Peyer's patch (tissue), 4 donors: ENCODE data around the gene ABI3.

ENCODE experiments used
- CTCF ChIP-seq, 6 experiments: fragments of 450-650 bp in 4 of 6; fragments of 200-600 bp in 2 of 6; sonication (generic) in 1 of 6; IDR thresholded peaks; one replicate each; pipeline ENCODE4 v1.5.1; 2017 to 2019; ENCODE audit warnings: antibody characterized with exemption in 6 of 6, mild to moderate bottlenecking in 3 of 6, moderate library complexity in 1 of 6
- POLR2A ChIP-seq, 2 donors: fragments of 450-650 bp; IDR thresholded peaks; one replicate each; pipeline ENCODE4 v1.5.1; 2017; ENCODE audit warnings: antibody characterized with exemption in 2 of 2, mild to moderate bottlenecking in 2 of 2, moderate library complexity in 2 of 2

GRCh38 chr17:49170216-49170615 lies 40.3 kb upstream of the ABI3 start:
- TF ChIP-seq CTCF (IDR thresholded peaks at IDR 0.05) (no peak), POLR2A (IDR thresholded peaks at IDR 0.05) (no peak)
